ENCODE measurements around the gene TMEM40. TPM values are rescaled to one million over a fixed set of nuclear protein-coding genes. Genes with fewer than 3 reads are reported as not detected.

TMEM40 gene
- total and polyA plus RNA-seq, 9 of the 15 experiments (the other 6 are each of a cell fraction or from before 2014, with no cell fraction given), result 0.11 to 0.31 (median 0.14) TPM; not detected in 6

- no peak for TF ChIP-seq HNRNPH1 (optimal IDR thresholded peaks at IDR 0.05; ENCODE audit: low read depth, low read length)
- TF ChIP-seq CBX1 (IDR thresholded peaks at IDR 0.05; ENCODE audit: low read depth), result no peak
- TF ChIP-seq MECOM (CRISPR knock-in tag; IDR thresholded peaks at IDR 0.05), result no peak
- TF ChIP-seq ZNF280B (CRISPR knock-in tag; IDR thresholded peaks at IDR 0.05), result no peak
- TF ChIP-seq SIX5 (IDR thresholded peaks at IDR 0.05; ENCODE audit: borderline replicate concordance in 1 of 2, insufficient read depth in 1 of 2, low read depth in 1 of 2, low read length in 2 of 2), result no peak
- no peak for TF ChIP-seq ZNF76 (CRISPR knock-in tag; IDR thresholded peaks at IDR 0.05; ENCODE audit: borderline replicate concordance)
- no peak for TF ChIP-seq NR1H2 (CRISPR knock-in tag; IDR thresholded peaks at IDR 0.05)
- TF ChIP-seq SRSF1 (IDR thresholded peaks at IDR 0.05; ENCODE audit: low read depth, low read length), result no peak
- no peak for TF ChIP-seq ZHX1 (conservative IDR thresholded peaks at IDR 0.05; ENCODE audit: low read length)
- no peak for TF ChIP-seq LCOR (CRISPR knock-in tag; IDR thresholded peaks at IDR 0.05)
- TF ChIP-seq ATF7 (IDR thresholded peaks at IDR 0.05), result no peak
- no peak for TF ChIP-seq ZFP1 (CRISPR knock-in tag; IDR thresholded peaks at IDR 0.05)
- peak; percentile 24 for TF ChIP-seq PHF20 (IDR thresholded peaks at IDR 0.05; ENCODE audit: partially characterized antibody)
- no peak for TF ChIP-seq CHCHD3 (CRISPR knock-in tag; IDR thresholded peaks at IDR 0.05)
- TF ChIP-seq HDAC3 (IDR thresholded peaks at IDR 0.05; ENCODE audit: borderline replicate concordance, partially characterized antibody), result peak; percentile 13
- TF ChIP-seq ZSCAN29 (IDR thresholded peaks at IDR 0.05), result no peak
- no peak for TF ChIP-seq MCM7 (IDR thresholded peaks at IDR 0.05)
- no peak for TF ChIP-seq ZSCAN32 (CRISPR knock-in tag; IDR thresholded peaks at IDR 0.05)
- TF ChIP-seq TRIM28 (IDR thresholded peaks at IDR 0.05), result no peak
- no peak for TF ChIP-seq SAFB2 (IDR thresholded peaks at IDR 0.05; ENCODE audit: borderline replicate concordance, low read depth, low read length, severe bottlenecking)
- TF ChIP-seq MAFF (IDR thresholded peaks at IDR 0.05; ENCODE audit: low read length), result peak; percentile 44; the same call in 1 of the 2 replicates
- TF ChIP-seq ZFX (CRISPR knock-in tag; IDR thresholded peaks at IDR 0.05), result no peak
- no peak for TF ChIP-seq DEAF1 (CRISPR knock-in tag; IDR thresholded peaks at IDR 0.05)
- TF ChIP-seq ZNF444 (CRISPR knock-in tag; IDR thresholded peaks at IDR 0.05), result no peak
- no peak for TF ChIP-seq ZC3H8 (IDR thresholded peaks at IDR 0.05)
- no peak for TF ChIP-seq MYC (IDR thresholded peaks at IDR 0.05; ENCODE audit: low read depth, low read length)
- TF ChIP-seq MYC (CRISPR knock-in tag; IDR thresholded peaks at IDR 0.05; ENCODE audit: borderline replicate concordance, low read depth), result no peak
These were observed 42.4 kb downstream of the TMEM40 start (continued) for GRCh38 chr3:12716605-12717151.
